WTC11 (cell line): Measurements from ENCODE around the gene ACTN1. TPM values are rescaled to one million over a fixed set of nuclear protein-coding genes. Genes with fewer than 3 reads are reported as not detected.

ENCODE experiments used
- ATAC-seq: fragments of 200-7000 bp; cut with Tn5 transposase; 2 replicates; pipeline ENCODE4 v1.10.0; 2021; ENCODE audit warnings: mild to moderate bottlenecking, moderate library complexity
- CTCF ChIA-PET: fragments of 300-600 bp; sonication (Branson Sonifier 250); formaldehyde crosslinking; loops from one replicate; lab custom pipeline; 2021; ENCODE audit warnings: antibody characterized with exemption; lab: Charles Lee
- POLR2A ChIA-PET: fragments of 350-600 bp; sonication (Branson Sonifier 250); formaldehyde crosslinking; loops from one replicate; lab custom pipeline; 2021; ENCODE audit warnings: antibody characterized with exemption; lab: Charles Lee
- DNase-seq: peaks from one replicate; pipeline ENCODE4 v3.0.0; 2021; ENCODE audit warnings: low spot score
- H3K27ac Mint-ChIP-seq: 2 replicates; pipeline ENCODE4 v1.8.0; 2021; ENCODE audit warnings: mixed read lengths
- H3K27me3 Mint-ChIP-seq: 2 replicates; pipeline ENCODE4 v1.8.0; 2021; ENCODE audit warnings: low read depth, mild to moderate bottlenecking, moderate library complexity, mixed read lengths
- H3K36me3 Mint-ChIP-seq: 2 replicates; pipeline ENCODE4 v1.8.0; 2021; ENCODE audit warnings: mixed read lengths
- H3K4me1 Mint-ChIP-seq: 2 replicates; pipeline ENCODE4 v1.8.0; 2022; ENCODE audit warnings: mixed read lengths
- H3K4me3 Mint-ChIP-seq: 2 replicates; pipeline ENCODE4 v1.8.0; 2021; ENCODE audit warnings: mild to moderate bottlenecking, moderate library complexity, mixed read lengths
- H3K9me3 Mint-ChIP-seq: 2 replicates; pipeline ENCODE4 v1.8.0; 2021; ENCODE audit warnings: mixed read lengths
- AFF4 ChIP-seq: sonication (generic); formaldehyde crosslinking; IDR thresholded peaks from 2 replicates; pipeline ENCODE4 v1.8.1; 2023; ENCODE audit warnings: mild to moderate bottlenecking, missing genetic modification reagents, borderline replicate concordance
- ELF4 ChIP-seq: sonication (generic); formaldehyde crosslinking; IDR thresholded peaks from 2 replicates; pipeline ENCODE4 v1.8.1; 2022; ENCODE audit warnings: low read depth, mild to moderate bottlenecking, moderate library complexity, missing genetic modification reagents
- ETV6 ChIP-seq: sonication (generic); formaldehyde crosslinking; IDR thresholded peaks from 2 replicates; pipeline ENCODE4 v1.8.1; 2022; ENCODE audit warnings: mild to moderate bottlenecking, missing genetic modification reagents
- IRF2 ChIP-seq: sonication (generic); formaldehyde crosslinking; IDR thresholded peaks from 2 replicates; pipeline ENCODE4 v1.8.0; 2022; ENCODE audit warnings: low read depth, missing genetic modification reagents, borderline replicate concordance
- JAZF1 ChIP-seq: fragments of 250-450 bp; sonication (Bioruptor Pico); IDR thresholded peaks from 2 replicates; pipeline ENCODE4 v1.9.0; 2021; ENCODE audit warnings: moderate library complexity, mild to moderate bottlenecking, inconsistent platforms
- MXD4 ChIP-seq: fragments of 250-450 bp; sonication (Bioruptor Pico); IDR thresholded peaks from 2 replicates; pipeline ENCODE4 v1.8.0; 2021; ENCODE audit warnings: mild to moderate bottlenecking, moderate library complexity, borderline replicate concordance
- NFYB ChIP-seq: sonication (generic); formaldehyde crosslinking; conservative IDR thresholded peaks from 2 replicates; pipeline ENCODE4 v1.8.0; 2022; ENCODE audit warnings: low read depth, missing genetic modification reagents
- NR1H2 ChIP-seq: sonication (generic); formaldehyde crosslinking; IDR thresholded peaks from 2 replicates; pipeline ENCODE4 v1.9.0; 2021; ENCODE audit warnings: mild to moderate bottlenecking, moderate library complexity, missing genetic modification reagents
- NR3C1 ChIP-seq: sonication (generic); formaldehyde crosslinking; conservative IDR thresholded peaks from 2 replicates; pipeline ENCODE4 v1.8.1; 2023; ENCODE audit warnings: low read depth, mild to moderate bottlenecking, missing genetic modification reagents
- OVOL2 ChIP-seq: fragments of 250-450 bp; sonication (Bioruptor Pico); IDR thresholded peaks from 2 replicates; pipeline ENCODE4 v1.9.0; 2021; ENCODE audit warnings: mild to moderate bottlenecking, borderline replicate concordance
- PRRX2 ChIP-seq: fragments of 250-450 bp; sonication (Bioruptor Pico); IDR thresholded peaks from 2 replicates; pipeline ENCODE4 v1.8.0; 2021; ENCODE audit warnings: mild to moderate bottlenecking
- RELA ChIP-seq: sonication (generic); formaldehyde crosslinking; IDR thresholded peaks from 2 replicates; pipeline ENCODE4 v1.8.1; 2022; ENCODE audit warnings: missing genetic modification reagents, mild to moderate bottlenecking, borderline replicate concordance
- SMAD4 ChIP-seq: sonication (generic); formaldehyde crosslinking; IDR thresholded peaks from 2 replicates; pipeline ENCODE4 v1.8.0; 2022; ENCODE audit warnings: mild to moderate bottlenecking, missing genetic modification reagents
- TP53 ChIP-seq: sonication (generic); formaldehyde crosslinking; IDR thresholded peaks from 2 replicates; pipeline ENCODE4 v1.8.1; 2023; ENCODE audit warnings: mild to moderate bottlenecking, missing genetic modification reagents
- ZNF138 ChIP-seq: sonication (generic); formaldehyde crosslinking; conservative IDR thresholded peaks from 2 replicates; pipeline ENCODE4 v1.8.1; 2022; ENCODE audit warnings: mild to moderate bottlenecking, moderate library complexity, missing genetic modification reagents
- ZNF219 ChIP-seq: sonication (generic); formaldehyde crosslinking; IDR thresholded peaks from 2 replicates; pipeline ENCODE4 v1.8.0; 2023; ENCODE audit warnings: missing genetic modification reagents, mild to moderate bottlenecking, borderline replicate concordance
- total RNA-seq: library from RNA; stranded (reverse); gene quantifications from 3 replicates; pipeline ENCODE4 v1.2.3, GENCODE V29; 2021
- TF ChIP-seq, protein P1 (sequence below): fragments of 250-450 bp; sonication (Bioruptor Pico); IDR thresholded peaks from 2 replicates; pipeline ENCODE4 v2.1.2; 2022; ENCODE audit warnings: mild to moderate bottlenecking, moderate library complexity
- TF ChIP-seq, protein P2 (sequence below): sonication (generic); formaldehyde crosslinking; IDR thresholded peaks from 2 replicates; pipeline ENCODE4 v1.8.1; 2023; ENCODE audit warnings: mild to moderate bottlenecking, moderate library complexity, missing genetic modification reagents
- TF ChIP-seq, protein P3 (sequence below): fragments of 250-450 bp; sonication (Bioruptor Pico); conservative IDR thresholded peaks from 2 replicates; pipeline ENCODE4 v1.9.0; 2021; ENCODE audit warnings: mild to moderate bottlenecking

The ACTN1 gene
- total RNA-seq, 1 experiment from 2014 or later = 196 TPM

DNA sequence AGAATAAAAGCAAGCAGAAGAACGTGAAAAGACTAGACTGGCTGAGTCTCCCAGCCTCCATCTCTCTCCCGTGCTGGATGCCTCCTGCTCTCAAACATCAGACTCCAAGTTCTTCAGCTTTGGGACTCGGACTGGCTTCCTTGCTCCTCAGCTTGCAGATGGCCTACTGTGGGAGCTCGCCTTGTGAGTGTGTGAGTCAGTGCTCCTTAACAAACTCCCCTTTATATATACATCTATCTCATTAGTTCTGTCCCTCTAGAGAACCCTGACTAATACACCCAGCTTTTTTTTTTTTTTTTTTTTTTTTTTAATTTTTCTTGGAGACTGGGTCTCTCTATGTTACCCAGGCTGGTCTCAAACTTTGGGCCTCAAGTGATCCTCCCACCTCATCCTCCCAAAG is 46.9 kb downstream of the ACTN1 start:
- ATAC-seq = no peak
- TF ChIP-seq, protein P1, sequence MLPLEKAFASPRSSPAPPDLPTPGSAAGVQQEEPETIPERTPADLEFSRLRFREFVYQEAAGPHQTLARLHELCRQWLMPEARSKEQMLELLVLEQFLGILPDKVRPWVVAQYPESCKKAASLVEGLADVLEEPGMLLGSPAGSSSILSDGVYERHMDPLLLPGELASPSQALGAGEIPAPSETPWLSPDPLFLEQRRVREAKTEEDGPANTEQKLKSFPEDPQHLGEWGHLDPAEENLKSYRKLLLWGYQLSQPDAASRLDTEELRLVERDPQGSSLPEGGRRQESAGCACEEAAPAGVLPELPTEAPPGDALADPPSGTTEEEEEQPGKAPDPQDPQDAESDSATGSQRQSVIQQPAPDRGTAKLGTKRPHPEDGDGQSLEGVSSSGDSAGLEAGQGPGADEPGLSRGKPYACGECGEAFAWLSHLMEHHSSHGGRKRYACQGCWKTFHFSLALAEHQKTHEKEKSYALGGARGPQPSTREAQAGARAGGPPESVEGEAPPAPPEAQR (CRISPR knock-in tag) = no peak
- TF ChIP-seq PRRX2 (CRISPR knock-in tag) (no peak), MXD4 (CRISPR knock-in tag) (no peak), SMAD4 (CRISPR knock-in tag) (no peak), ZNF138 (no peak), NR3C1 (CRISPR knock-in tag) (no peak), RELA (CRISPR knock-in tag) (no peak), OVOL2 (CRISPR knock-in tag) (no peak), ELF4 (CRISPR knock-in tag) (no peak), ZNF219 (no peak), TP53 (CRISPR knock-in tag) (no peak), NFYB (CRISPR knock-in tag) (no peak), IRF2 (CRISPR knock-in tag) (no peak), ETV6 (no peak), AFF4 (CRISPR knock-in tag) (no peak), JAZF1 (CRISPR knock-in tag) (no peak), NR1H2 (CRISPR knock-in tag) (no peak)
- TF ChIP-seq, protein P2, sequence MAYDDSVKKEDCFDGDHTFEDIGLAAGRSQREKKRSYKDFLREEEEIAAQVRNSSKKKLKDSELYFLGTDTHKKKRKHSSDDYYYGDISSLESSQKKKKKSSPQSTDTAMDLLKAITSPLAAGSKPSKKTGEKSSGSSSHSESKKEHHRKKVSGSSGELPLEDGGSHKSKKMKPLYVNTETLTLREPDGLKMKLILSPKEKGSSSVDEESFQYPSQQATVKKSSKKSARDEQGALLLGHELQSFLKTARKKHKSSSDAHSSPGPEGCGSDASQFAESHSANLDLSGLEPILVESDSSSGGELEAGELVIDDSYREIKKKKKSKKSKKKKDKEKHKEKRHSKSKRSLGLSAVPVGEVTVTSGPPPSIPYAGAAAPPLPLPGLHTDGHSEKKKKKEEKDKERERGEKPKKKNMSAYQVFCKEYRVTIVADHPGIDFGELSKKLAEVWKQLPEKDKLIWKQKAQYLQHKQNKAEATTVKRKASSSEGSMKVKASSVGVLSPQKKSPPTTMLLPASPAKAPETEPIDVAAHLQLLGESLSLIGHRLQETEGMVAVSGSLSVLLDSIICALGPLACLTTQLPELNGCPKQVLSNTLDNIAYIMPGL (CRISPR knock-in tag) = no peak
- TF ChIP-seq, protein P3, sequence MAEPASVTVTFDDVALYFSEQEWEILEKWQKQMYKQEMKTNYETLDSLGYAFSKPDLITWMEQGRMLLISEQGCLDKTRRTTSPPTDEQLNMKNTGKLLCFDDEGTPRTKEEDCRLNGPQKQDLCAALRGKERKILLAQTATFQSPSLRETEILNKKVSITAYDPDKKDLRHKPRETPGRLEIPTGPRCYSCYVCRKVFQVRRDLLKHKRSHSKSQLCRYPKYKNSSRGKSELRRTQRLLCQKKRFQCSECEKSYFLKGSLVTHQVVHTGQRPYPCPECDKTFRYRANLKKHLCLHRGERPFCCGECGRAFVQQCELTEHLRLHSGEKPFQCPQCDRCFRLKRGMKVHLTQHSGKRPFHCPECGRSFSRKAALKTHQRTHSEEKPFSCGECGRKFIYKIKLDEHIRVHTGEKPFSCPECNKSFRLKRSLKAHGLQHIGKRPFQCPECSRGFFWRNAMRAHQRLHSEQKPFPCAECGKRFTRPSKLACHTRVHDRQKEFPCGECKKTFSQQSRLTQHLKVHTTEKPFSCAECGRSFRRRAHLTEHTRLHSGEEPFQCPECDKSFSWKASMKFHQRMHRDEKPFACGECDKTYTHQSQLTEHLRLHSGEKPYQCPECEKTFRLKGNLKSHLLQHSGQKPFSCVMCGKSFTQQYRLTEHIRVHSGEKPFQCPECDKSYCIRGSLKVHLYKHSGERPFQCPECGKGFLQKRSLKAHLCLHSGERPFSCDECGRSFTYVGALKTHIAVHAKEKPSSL (CRISPR knock-in tag) = no peak
- POLR2A ChIA-PET = interaction anchor here (0.6 kb wide), 2 partner anchors 10 to 1115 kb away, joined by 3 to 8 read pairs; no protein-coding TSS in a partner anchor
- Mint-ChIP-seq H3K4me3 (no peak overlapping the region), H3K36me3 (no peaks in the 10 kb centered on the region), H3K27me3 (no peaks in the 10 kb centered on the region), H3K27ac (no peak overlapping the region), H3K4me1 (peaks cover 46% of the 10 kb centered on the region), H3K9me3 (no peaks in the 10 kb centered on the region)
- DNase-seq = no peak
- CTCF ChIA-PET = interaction anchor here (0.7 to 3.0 kb wide), 3 partner anchors 10 to 169 kb away, joined by 3 to 11 read pairs (median 5); no protein-coding TSS in a partner anchor
